Stimulated activated CD8-positive, alpha-beta memory T cell treated with anti-CD3 and anti-CD28 coated beads, Interleukin-12 subunit alpha, Interleukin-12 subunit beta, amount 100 ng/mL, for 24 hours (primary cell): ENCODE measurements around the gene SUPT20H.
A peak's percentile ranks its signal among the peaks of the same experiment; 100 is the strongest.

Source experiments
- DNase-seq: peaks from one replicate; pipeline ENCODE4 v3.0.0-alpha.2; 2020; ENCODE audit errors: extremely low read depth

Gene SUPT20H

GRCh38 chr13:36999054-36999714 lies 60.3 kb downstream of the SUPT20H start, which contains the start of gene ALG5:
Gene ALG5, minus strand, starts transcription at chr13:36999340. Its CDS starts 40 bp downstream, at chr13:36999300.
- peak; percentile 76 for DNase-seq

- DNase-seq, result no peak
These were observed 60.9 kb downstream of the SUPT20H start for GRCh38 chr13:36998624-36999041.

- no peak for DNase-seq
These were observed 61.6 kb downstream of the SUPT20H start for GRCh38 chr13:36997716-36998427.

DNA sequence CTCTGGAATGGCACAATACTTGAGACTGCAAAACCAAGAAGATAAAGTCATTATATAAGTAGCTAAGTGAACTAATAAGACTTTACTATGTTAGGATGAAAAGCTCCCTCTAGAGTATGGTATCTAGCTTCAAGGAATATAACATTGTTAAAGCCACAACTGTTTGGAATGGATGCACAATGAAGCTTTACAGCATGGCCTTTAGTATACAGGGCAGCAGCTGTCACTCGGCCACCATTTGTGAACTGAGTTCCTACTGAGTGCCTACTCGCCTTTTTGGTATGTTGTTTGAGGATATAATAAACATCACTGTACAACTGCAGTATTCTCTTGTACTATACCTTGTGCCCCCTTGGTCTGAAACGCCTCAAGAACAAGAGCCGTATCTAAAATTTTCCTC lies 67.1 kb downstream of the SUPT20H start:
- no peak for DNase-seq

GRCh38 chr13:36986462-36987240 lies 72.8 kb downstream of the SUPT20H start:
- no peak for DNase-seq

DNA sequence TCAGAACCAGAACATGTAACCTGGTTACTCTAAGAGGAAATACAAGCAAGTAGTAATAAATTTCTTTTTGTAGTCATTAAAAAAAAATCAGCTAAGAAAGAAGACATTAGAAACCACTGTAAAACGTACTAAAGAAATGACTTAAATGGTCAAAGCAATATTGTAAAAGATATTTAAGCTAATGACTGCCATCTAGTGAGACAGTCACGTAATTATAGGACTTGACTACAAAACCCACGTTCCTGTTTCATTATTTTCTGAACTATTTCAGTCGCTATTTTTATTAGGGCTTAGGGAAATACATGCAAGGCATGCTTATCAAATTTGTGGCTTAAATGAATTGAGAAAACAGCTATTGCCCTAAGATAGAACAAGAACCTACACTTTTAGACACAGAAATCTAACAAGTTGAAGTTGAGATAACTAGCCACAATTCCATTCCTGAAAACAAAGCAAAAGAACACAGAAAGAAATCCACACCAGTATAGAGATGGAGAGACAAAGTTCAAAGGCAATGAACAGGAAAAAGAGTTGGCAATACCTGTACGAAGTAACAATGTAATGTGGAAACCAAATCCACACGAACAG lies 78.2 kb downstream of the SUPT20H start:
- DNase-seq, result no peak

- no peak for DNase-seq
These were observed 80.0 kb downstream of the SUPT20H start for GRCh38 chr13:36979361-36980050.

- DNase-seq, result no peak
These were observed 84.3 kb downstream of the SUPT20H start for GRCh38 chr13:36975172-36975571.

DNA sequence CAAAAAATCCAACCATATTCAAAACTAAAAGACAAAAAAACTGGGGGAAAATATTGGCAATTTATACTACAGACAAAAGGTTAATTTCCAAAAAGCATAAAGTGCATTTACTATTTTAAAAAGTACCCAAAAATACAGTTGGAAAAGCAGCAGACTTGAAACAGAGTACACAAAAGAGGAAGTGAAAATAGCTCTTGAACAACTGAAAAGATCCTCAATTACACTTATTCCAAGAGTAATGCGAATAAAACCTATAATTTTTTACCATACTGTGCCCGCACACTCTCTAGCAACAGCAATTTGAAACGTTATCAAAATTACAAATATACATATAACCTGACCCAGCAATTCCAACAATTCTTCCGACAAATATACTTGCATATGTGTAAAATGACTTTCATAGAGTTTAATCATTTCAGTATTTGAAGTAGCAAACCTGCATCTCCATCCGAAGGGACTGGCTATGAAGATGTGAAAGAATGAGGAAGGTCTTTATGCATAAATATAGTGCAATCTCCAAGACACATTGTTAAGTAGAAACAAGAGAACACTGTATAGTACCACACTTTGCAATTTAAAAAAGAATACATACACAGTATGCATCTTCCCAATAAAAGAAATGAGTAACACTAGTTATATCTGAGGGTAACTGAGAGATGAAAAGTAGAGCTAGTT lies 85.7 kb downstream of the SUPT20H start:
- DNase-seq, result no peak

GRCh38 chr13:36973009-36973408 lies 86.5 kb downstream of the SUPT20H start:
- DNase-seq, result no peak

GRCh38 chr13:36966404-36966803 lies 93.1 kb downstream of the SUPT20H start:
- DNase-seq, result no peak

- DNase-seq, result no peak
These were observed 93.7 kb downstream of the SUPT20H start for GRCh38 chr13:36965767-36966166.

- no peak for DNase-seq
These were observed 99.9 kb downstream of the SUPT20H start for GRCh38 chr13:36959456-36960116.
